Endothelial cell of umbilical vein (primary cell): ENCODE results near the gene ZDHHC20.

ENCODE experiments used
- CTCF ChIP-seq, 2 donors: IDR thresholded peaks; 1 replicate in 1 of 2; 2 replicates in 1 of 2; pipeline ENCODE4 v1.5.1; 2011; ENCODE audit warnings: low read length in 2 of 2, mild to moderate bottlenecking in 2 of 2, moderate library complexity in 2 of 2, control low read depth in 1 of 2, inconsistent platforms in 1 of 2, low read depth in 1 of 2; ENCODE audit not compliant: insufficient read depth in 1 of 2; ENCODE audit errors: extremely low read depth in 1 of 2
- EZH2 ChIP-seq: IDR thresholded peaks from 2 replicates; pipeline ENCODE4 v1.6.1; 2012; ENCODE audit warnings: borderline replicate concordance, low read depth, mild to moderate bottlenecking, moderate library complexity, low read length, inconsistent platforms; ENCODE audit not compliant: severe bottlenecking
- GATA2 ChIP-seq: IDR thresholded peaks from 2 replicates; pipeline ENCODE4 v1.7.0; 2011; ENCODE audit warnings: low read depth, mild to moderate bottlenecking, moderate library complexity, mixed read lengths, low read length; ENCODE audit not compliant: insufficient read length, insufficient read depth
- JUN ChIP-seq: IDR thresholded peaks from 2 replicates; pipeline ENCODE4 v1.6.1; 2011; ENCODE audit warnings: borderline replicate concordance, low read depth; ENCODE audit not compliant: insufficient read length, insufficient read depth
- MYC ChIP-seq: IDR thresholded peaks from one replicate; pipeline ENCODE4 v1.6.1; 2011; ENCODE audit warnings: mild to moderate bottlenecking, low read depth, low read length
- POLR2A ChIP-seq: IDR thresholded peaks from 2 replicates; pipeline ENCODE4 v1.6.1; 2012; ENCODE audit warnings: low read depth, mild to moderate bottlenecking, control low read depth, low read length
- POLR2AphosphoS5 ChIP-seq: IDR thresholded peaks from 2 replicates; pipeline ENCODE4 v1.6.1; 2012; ENCODE audit warnings: low read depth, mild to moderate bottlenecking, control low read depth, low read length, moderate library complexity; ENCODE audit not compliant: insufficient read depth

- no peak for TF ChIP-seq CTCF (IDR thresholded peaks at IDR 0.05; ENCODE audit: extremely low read depth in 1 of 2, insufficient read depth in 1 of 2, low read depth in 1 of 2, low read length in 2 of 2)
- TF ChIP-seq POLR2A = no peak
- no peak for TF ChIP-seq EZH2
- no peak for TF ChIP-seq POLR2AphosphoS5
- no peak for TF ChIP-seq MYC
- no peak for TF ChIP-seq GATA2
- TF ChIP-seq JUN = no peak
These were observed 86.6 kb downstream of the ZDHHC20 start for GRCh38 chr13:21372530-21372929.
